Ishikawa (cell line): Measurements from ENCODE around the gene TMEM132A.

Experiments
- CEBPB ChIP-seq: IDR thresholded peaks from 2 replicates; pipeline ENCODE4 v1.6.1; 2012
- CREB1 ChIP-seq: IDR thresholded peaks from 2 replicates; pipeline ENCODE4 v1.6.1; 2012; ENCODE audit warnings: low read depth
- EGR1 ChIP-seq: IDR thresholded peaks from 2 replicates; pipeline ENCODE4 v1.6.1; 2012
- EP300 ChIP-seq: IDR thresholded peaks from 2 replicates; pipeline ENCODE4 v1.6.1; 2012; ENCODE audit warnings: borderline replicate concordance
- FOXM1 ChIP-seq: IDR thresholded peaks from 2 replicates; pipeline ENCODE4 v1.6.1; 2012; ENCODE audit warnings: low read depth, borderline replicate concordance
- NFIC ChIP-seq: IDR thresholded peaks from 2 replicates; pipeline ENCODE4 v1.6.1; 2012
- RAD21 ChIP-seq: IDR thresholded peaks from 2 replicates; pipeline ENCODE4 v1.6.1; 2012; ENCODE audit warnings: low read depth
- TAF1 ChIP-seq: IDR thresholded peaks from 2 replicates; pipeline ENCODE4 v1.6.1; 2012; ENCODE audit warnings: low read depth, mild to moderate bottlenecking
- TCF12 ChIP-seq: IDR thresholded peaks from 2 replicates; pipeline ENCODE4 v1.6.1; 2012; ENCODE audit warnings: low read depth
- TEAD4 ChIP-seq: IDR thresholded peaks from 2 replicates; pipeline ENCODE4 v1.6.1; 2012
- YY1 ChIP-seq: IDR thresholded peaks from 2 replicates; pipeline ENCODE4 v1.6.1; 2012; ENCODE audit warnings: low read depth
- ZBTB7A ChIP-seq: IDR thresholded peaks from 2 replicates; pipeline ENCODE4 v1.6.1; 2012; ENCODE audit warnings: low read depth
- TF ChIP-seq, protein P1 (sequence below): IDR thresholded peaks from 2 replicates; pipeline ENCODE4 v1.6.1; 2012; ENCODE audit warnings: low read depth, mild to moderate bottlenecking
- TF ChIP-seq, protein P2 (sequence below): IDR thresholded peaks from 2 replicates; pipeline ENCODE4 v1.6.1; 2012
- TF ChIP-seq, protein P3 (sequence below): IDR thresholded peaks from 2 replicates; pipeline ENCODE4 v1.6.1; 2012

TMEM132A gene

DNA sequence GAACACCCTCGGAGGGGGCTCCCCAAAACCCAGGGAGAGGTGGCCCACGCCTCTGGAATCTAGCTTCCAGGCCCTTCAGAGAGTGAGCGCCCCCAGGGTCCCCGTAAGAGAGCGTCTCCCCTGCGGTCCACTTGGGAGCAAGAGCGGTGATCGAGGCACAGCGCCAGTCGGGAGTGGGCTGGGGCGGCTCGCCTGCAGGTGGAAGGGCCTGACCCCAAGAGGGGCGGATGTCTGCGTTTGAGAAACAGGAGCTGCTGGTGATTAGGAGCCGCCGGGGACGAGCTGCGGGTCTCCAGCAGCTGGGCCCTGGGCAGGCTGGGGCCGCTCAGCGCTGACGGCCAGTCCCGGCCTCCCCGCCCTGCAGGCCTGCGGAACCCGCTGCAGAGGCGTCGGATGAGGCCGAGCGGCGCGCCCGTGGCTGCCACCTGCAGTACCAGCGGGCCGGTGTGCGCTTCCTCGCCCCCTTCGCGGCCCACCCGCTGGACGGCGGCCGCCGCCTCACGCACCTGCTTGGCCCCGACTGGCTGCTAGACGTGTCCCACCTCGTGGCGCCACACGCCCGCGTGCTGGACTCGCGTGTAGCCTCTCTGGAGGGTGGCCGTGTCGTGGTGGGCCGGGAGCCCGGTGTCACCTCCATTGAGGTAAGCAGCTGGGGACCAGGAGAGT is 10.0 kb downstream of the TMEM132A start:
- TF ChIP-seq CREB1, result no peak
- no peak for TF ChIP-seq TEAD4
- no peak for TF ChIP-seq EP300
- no peak for TF ChIP-seq TCF12
- TF ChIP-seq ZBTB7A, result no peak
- TF ChIP-seq, protein P1, sequence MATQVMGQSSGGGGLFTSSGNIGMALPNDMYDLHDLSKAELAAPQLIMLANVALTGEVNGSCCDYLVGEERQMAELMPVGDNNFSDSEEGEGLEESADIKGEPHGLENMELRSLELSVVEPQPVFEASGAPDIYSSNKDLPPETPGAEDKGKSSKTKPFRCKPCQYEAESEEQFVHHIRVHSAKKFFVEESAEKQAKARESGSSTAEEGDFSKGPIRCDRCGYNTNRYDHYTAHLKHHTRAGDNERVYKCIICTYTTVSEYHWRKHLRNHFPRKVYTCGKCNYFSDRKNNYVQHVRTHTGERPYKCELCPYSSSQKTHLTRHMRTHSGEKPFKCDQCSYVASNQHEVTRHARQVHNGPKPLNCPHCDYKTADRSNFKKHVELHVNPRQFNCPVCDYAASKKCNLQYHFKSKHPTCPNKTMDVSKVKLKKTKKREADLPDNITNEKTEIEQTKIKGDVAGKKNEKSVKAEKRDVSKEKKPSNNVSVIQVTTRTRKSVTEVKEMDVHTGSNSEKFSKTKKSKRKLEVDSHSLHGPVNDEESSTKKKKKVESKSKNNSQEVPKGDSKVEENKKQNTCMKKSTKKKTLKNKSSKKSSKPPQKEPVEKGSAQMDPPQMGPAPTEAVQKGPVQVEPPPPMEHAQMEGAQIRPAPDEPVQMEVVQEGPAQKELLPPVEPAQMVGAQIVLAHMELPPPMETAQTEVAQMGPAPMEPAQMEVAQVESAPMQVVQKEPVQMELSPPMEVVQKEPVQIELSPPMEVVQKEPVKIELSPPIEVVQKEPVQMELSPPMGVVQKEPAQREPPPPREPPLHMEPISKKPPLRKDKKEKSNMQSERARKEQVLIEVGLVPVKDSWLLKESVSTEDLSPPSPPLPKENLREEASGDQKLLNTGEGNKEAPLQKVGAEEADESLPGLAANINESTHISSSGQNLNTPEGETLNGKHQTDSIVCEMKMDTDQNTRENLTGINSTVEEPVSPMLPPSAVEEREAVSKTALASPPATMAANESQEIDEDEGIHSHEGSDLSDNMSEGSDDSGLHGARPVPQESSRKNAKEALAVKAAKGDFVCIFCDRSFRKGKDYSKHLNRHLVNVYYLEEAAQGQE, result no peak
- TF ChIP-seq EGR1, result no peak
- TF ChIP-seq, protein P2, sequence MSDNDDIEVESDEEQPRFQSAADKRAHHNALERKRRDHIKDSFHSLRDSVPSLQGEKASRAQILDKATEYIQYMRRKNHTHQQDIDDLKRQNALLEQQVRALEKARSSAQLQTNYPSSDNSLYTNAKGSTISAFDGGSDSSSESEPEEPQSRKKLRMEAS, result no peak
- no peak for TF ChIP-seq NFIC
- no peak for TF ChIP-seq TAF1
- TF ChIP-seq RAD21, result no peak
- no peak for TF ChIP-seq YY1
- TF ChIP-seq FOXM1, result no peak
- TF ChIP-seq CEBPB, result no peak
- TF ChIP-seq, protein P3, sequence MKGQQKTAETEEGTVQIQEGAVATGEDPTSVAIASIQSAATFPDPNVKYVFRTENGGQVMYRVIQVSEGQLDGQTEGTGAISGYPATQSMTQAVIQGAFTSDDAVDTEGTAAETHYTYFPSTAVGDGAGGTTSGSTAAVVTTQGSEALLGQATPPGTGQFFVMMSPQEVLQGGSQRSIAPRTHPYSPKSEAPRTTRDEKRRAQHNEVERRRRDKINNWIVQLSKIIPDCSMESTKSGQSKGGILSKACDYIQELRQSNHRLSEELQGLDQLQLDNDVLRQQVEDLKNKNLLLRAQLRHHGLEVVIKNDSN, result no peak

DNA sequence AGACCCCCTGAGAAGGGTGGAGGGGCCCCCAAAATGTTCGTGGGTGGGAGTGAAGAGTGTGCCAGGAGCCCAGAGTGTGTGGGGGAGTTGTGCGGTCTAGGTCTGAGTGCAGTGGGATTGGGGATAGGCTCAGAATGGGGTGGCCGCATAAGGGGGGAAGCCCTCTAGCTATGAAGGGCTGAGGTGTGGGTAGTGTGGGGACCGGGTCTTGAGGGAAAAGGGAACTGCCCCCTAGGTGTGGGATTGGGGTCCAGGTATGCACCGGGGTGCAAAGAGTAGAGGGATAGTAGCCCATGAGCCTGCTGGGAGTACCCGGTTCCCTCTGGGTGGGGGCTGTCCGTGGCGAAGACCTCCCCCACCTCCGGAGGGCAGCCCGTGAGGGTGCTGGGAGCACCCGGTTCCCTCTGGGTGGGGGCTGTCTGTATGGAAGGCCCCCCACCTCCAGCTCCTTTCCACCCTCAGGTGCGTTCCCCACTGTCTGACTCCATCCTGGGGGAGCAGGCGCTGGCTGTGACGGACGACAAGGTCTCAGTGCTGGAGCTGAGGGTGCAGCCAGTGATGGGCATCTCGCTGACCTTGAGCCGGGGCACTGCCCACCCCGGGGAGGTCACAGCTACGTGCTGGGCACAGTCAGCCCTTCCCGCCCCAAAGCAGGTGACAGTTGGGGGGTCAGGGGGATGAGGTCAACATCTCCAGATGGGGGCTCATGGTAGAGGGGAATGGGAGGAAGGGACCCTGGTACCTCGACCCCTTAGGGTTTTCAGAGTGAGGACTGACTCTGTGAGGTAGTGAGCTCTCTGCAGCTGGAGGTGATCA is 10.7 kb downstream of the TMEM132A start:
- TF ChIP-seq TCF12 (no peak), YY1 (no peak), FOXM1 (no peak), EGR1 (no peak), CREB1 (no peak), NFIC (no peak), TAF1 (no peak), CEBPB (no peak), RAD21 (no peak), ZBTB7A (no peak), TEAD4 (no peak), EP300 (no peak)
- TF ChIP-seq, protein P1, result no peak
- TF ChIP-seq, protein P2, result no peak
- TF ChIP-seq, protein P3, result no peak

DNA sequence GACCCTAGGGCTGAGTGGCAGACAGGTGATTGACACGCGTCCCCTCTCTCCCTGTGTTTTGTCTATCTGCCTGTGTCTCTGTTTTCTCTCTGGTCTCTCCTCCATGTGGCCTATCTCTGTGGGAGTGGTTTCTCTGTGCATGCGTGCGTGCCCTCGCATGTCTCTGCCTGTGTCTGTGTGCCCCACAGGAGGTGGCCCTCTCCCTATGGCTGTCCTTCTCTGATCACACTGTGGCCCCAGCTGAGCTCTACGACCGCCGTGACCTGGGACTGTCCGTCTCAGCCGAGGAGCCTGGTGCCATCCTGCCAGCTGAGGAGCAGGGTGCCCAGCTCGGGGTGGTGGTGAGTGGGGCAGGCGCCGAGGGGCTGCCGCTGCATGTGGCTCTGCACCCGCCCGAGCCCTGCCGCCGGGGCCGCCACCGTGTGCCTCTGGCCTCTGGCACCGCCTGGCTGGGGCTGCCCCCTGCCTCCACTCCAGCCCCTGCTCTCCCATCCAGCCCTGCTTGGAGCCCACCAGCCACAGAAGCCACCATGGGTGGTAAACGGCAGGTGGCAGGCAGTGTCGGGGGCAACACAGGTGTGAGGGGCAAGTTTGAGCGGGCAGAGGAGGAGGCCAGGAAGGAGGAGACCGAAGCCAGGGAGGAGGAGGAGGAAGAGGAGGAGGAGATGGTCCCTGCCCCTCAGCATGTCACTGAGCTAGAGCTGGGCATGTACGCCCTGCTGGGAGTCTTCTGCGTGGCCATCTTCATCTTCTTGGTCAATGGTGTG is 11.6 kb downstream of the TMEM132A start:
- TF ChIP-seq, protein P3, result no peak
- TF ChIP-seq CREB1 (no peak), EGR1 (no peak), NFIC (no peak), YY1 (no peak), CEBPB (no peak), ZBTB7A (no peak)

DNA sequence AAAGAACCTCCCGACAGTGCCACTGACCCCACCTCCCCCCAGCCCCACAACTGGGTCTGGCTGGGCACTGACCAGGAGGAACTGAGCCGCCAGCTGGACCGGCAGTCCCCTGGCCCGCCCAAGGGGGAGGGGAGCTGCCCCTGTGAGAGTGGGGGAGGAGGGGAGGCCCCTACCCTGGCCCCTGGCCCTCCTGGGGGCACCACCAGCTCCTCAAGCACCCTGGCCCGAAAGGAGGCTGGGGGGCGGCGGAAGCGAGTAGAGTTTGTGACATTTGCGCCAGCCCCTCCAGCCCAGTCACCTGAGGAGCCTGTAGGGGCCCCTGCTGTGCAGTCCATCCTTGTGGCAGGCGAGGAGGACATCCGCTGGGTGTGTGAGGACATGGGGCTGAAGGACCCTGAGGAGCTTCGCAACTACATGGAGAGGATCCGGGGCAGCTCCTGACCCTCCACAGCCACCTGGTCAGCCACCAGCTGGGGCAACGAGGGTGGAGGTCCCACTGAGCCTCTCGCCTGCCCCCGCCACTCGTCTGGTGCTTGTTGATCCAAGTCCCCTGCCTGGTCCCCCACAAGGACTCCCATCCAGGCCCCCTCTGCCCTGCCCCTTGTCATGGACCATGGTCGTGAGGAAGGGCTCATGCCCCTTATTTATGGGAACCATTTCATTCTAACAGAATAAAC is 12.3 kb downstream of the TMEM132A start:
- TF ChIP-seq, protein P2, result no peak
- TF ChIP-seq, protein P3, result no peak
- TF ChIP-seq CREB1 (no peak), ZBTB7A (no peak), YY1 (no peak), EGR1 (no peak), TCF12 (no peak)
